NCI-H526 treated with DMSO at 0.1 percent for 48 hours (cell line): Measurements from ENCODE around the gene CXCL10.

Experiments
- DNase-seq: peaks from one replicate; lab custom pipeline; 2025; lab: John Stamatoyannopoulos, UW

The CXCL10 gene

DNA sequence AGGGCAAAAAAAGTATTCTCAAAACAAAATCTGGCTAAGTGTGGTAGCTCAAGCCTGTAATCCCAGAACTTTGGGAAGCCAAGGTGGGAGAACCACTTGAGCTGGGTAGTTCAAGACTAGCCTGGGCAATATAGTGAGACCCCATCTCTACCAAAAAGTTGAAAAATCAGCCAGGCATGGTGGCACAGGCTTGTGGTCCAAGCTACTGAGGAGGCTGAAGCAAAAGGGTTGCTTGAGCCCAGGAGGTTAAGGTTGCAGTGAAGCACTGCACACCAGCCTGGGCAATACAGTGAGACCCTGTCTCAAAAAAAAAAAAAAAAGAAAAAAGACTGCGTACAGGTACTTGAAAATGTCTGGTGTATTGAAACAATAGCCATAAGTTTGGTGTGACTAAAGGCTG, 30.8 kb downstream of the CXCL10 start:
- no peak for DNase-seq

DNA sequence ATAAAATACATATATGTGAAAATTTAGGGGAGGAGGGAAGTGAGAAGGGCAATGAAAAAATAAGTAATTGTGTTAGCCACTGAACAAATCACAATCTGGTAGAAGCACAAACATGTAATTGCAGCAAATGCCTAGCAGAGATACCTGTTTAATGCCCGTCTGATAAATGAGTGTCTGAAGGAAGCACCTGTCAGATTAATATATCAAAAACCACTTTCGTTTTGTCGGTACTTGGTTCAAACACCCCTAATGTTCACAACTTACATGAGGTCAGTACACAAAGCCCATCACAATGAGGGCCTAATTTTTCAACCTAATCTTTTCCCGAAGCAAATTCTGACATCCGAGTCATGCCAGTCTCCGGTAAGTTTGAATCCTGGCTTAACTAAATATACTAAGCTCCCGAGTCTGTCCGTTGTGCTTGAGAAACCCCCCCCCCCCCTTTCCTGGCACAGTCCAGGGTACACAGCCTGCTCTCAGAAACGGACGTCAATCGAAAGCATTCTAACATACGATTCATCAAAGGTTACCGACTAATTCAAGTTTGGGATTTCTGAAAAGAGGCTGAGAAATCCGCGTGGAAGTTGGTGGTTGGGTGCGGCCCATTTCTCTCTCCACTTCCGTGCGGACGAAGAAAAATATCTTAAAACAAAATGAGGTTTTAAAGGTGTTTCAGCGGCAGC, 33.3 kb downstream of the CXCL10 start:
- DNase-seq = no peak

- DNase-seq = no peak
These were observed 38.2 kb downstream of the CXCL10 start for GRCh38 chr4:75985116-75985515.

DNA sequence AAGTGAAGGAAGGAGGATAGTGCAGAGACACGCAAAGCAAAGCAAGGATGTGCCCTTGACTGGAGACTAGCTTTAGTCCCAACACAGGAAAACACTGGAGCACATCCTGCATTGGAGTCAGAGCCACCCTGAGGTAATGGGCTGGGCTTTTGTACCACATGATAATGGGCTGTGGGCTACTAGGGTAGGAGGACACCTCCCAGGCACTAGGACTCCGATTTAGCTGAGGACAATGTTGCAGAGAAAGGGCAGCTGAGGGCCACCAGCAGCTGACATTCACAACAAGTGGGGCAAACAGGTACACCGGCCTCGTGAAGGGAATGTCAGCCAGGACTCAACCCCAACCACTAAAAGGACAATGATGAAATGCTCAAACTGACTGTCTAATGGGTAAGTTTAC, 42.7 kb downstream of the CXCL10 start:
- DNase-seq = no peak

GRCh38 chr4:75976177-75976576, 47.1 kb downstream of the CXCL10 start:
- DNase-seq = no peak

- DNase-seq = no peak
These were observed 49.5 kb downstream of the CXCL10 start for GRCh38 chr4:75973766-75974165.
